HG03066 (cell line): ENCODE results near the gene TAX1BP3.
A peak's percentile ranks its signal among the peaks of the same experiment; 100 is the strongest.

Source experiments
- ATAC-seq: cut with Tn5 transposase; IDR thresholded peaks from one replicate; pipeline ENCODE4 v1.9.1; 2021; ENCODE audit warnings: low read depth; ENCODE audit not compliant: unreplicated experiment

The TAX1BP3 gene

DNA sequence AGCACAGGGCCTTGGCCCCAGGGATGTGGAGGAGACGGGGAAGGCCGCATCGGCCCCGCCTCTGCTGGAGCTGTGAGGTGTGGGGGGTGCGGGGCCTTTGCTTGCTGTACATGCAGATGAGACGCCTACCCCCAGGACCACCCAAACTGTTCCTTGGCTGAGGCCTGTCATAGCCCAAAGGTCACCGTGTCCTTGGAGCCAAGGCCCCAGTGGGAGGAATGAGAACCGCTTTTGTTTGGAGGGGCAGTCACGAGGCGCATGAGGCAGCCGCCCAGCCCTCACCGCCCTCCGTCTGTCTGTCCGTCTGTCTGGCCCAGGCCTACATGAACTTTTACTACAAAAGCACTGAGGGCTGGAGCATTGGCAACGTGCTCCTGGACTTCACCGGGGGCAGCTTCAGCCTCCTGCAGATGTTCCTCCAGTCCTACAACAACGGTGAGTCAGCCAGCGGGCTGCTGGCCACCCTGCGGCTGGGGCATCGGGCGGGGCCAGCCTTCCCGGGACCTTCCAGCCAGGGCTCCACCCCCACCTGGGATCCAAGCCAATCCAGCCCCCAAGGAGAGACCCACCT lies 8.8 kb downstream of the TAX1BP3 start:
- ATAC-seq, result no peak

DNA sequence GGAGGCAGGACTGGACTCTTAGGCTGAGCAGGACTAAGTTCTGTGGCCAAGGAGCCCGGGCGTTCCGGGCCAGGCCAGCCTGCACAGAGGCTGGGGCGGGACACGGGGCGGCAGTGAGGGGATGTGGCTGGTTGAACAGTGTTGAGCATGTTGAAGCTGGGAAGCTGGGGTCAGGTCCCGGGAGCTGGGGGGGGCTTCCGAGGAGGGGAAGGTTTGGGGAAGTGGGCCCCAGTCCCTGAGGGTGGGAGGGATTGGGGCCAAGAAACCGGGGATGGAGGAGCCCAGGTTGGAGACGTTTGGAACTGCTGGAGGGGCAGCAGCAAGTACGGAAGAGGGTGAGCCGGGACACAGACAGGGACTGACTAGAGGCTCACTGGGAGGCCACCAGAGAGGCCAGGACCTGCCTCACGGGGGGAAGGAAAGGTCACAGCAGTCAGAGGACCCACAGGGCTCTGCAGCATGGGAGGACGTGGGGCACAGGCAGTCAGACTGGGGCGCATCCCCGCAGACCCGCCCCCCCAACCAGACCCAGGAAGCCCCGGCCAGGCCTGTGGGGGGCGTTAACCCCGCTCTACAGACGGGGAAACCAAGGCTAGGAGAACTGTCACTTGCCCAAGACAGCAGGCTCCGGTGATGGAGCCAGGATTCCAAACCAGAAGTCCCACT lies 9.5 kb downstream of the TAX1BP3 start:
- ATAC-seq, result no peak

DNA sequence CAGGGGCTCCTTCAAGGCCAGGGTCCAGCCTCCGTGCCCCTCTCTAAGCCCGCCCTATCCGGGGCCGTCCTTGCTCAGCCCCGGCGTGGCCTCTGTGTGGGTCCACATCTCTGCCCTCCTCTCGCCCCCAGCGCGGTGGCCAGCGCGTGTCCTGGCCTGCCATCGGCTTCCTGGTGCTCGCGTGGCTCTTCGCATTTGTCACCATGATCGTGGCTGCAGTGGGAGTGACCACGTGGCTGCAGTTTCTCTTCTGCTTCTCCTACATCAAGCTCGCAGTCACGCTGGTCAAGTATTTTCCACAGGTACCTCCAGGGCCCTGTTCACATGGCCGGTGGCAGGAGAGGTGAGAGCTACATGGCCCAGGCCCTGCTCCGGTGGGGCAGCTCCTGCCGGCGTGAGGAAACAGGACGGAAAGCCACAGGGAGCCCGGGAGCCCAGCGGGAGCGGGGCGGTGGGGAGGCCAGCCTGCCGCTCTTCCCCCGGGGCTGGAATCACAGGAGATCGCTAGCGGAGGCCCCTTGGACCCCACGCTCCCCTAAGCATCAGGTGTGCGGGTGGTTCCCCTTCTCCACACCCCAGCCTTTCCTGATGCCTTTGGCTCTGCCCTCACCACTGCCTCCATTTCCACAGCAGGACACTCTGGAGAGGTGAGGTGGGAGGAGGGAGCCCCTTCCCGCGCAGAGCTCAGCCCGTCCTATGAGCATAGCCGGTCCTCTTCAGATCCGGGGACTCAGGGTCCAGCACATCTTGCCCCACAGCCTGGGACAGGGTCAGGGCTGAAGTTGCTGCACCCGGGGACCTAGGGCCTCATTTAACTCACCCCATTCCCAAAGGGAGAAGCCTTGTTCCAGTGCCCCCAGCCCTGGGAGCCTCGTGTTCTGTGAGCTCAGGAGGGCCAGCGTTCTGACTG lies 10.2 kb downstream of the TAX1BP3 start:
- no peak for ATAC-seq

DNA sequence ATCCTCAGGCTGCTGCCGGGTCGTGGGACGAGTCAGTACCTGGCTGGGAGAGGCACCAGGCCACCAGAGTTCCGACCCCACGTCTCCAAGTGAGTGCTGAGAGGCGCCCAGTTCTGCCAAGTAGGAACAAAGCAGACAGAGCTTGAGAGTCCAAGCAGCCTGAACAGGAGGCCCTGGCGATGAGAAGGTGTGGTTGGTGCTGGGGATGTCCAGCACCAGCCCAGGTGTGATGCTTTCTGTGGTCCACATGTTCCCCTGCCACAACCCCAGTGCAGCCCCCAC lies 10.8 kb downstream of the TAX1BP3 start:
- no peak for ATAC-seq

- ATAC-seq, result no peak
These were observed 11.4 kb downstream of the TAX1BP3 start for GRCh38 chr17:3656755-3657587.

DNA sequence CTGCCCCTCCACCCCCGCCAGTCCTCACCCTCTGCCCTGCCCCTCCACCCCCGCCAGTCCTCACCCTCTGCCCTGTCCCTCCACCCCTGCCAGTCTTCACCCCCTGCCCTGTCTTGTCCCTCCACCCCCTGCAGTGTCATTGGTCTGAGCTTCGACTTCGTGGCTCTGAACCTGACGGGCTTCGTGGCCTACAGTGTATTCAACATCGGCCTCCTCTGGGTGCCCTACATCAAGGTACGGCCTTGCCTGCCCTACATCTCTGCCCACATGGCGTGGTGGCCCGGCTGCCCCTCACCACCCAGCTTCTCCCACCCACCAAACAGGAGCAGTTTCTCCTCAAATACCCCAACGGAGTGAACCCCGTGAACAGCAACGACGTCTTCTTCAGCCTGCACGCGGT lies 12.0 kb downstream of the TAX1BP3 start:
- no peak for ATAC-seq

DNA sequence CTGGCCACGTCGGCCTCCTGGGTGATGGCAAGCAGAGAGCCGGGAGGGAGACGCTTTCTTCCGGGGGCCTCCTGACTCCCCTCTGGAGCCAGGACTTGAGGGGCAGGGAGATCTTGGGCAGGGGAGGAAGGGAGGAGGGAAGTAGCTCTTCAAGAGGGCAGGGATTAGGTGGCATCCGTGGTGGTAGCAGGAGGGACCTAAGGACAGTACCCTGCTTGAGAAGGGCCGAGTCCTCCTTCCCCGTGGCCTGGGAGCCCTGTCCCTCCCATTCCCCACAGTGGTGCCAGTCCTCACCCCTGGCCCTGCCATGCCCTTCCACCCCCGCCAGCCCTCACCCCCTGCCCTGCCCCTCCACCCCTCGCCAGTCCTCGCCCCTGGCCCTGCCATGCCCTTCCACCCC lies 12.6 kb downstream of the TAX1BP3 start:
- ATAC-seq, result no peak

DNA sequence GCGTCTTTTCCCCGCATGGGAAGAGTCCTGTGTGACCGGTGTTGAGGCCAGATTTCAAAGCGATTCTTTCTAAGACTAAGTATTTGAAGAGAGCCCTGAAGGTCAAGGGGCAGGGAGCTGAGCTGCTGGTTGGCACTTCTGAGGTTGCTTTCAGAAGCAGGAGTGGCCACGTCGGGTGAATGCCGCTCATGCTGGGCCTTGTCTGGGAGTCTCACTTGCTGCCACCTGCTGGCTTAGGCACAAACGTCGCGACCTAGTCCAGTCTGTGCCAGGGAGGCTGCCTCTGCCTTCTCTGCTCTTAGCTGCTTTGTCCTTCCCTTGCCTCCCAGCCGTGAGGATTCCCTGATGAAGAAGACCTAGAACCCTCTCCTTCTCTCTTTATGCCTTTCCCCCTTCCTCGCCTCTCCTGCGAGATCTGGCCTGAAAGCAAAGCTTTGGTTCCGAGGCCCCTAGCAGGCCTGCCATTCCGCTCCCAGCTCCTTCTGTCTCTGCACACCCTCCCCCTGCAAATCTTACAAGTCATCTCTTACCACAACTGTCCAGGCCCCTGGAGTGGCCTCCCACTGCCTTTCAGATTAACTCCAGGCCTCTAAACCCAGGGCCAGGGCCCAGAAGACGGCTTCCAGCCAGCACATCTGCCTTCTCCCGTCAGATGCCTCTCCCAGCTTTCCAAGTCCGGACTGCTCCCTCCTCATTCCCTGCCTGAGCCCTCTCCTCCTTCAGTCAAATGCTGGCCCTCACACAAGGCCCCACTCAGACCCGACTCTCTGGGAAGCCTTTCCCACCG lies 20.4 kb downstream of the TAX1BP3 start:
- no peak for ATAC-seq

GRCh38 chr17:3647251-3647650 lies 21.1 kb downstream of the TAX1BP3 start:
- ATAC-seq, result no peak

DNA sequence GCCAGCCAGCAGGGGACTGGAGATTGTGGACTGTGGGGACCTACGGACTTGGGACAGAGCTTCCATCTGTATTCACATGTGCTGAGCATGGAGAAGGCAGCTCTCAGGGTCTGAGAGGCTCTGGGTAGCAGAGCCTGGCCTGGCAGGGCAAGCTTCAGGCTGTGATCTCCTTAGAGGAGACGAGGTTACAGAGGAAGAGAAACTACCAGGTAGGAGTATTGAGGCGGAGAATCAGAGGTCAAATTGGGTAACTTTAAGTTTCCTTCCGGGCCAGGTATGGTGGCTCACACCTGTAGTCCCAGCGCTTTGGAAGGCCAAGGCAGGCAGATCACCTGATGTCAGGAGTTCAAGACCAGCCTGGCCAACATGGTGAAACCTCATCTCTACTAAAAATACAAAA lies 23.1 kb downstream of the TAX1BP3 start:
- no peak for ATAC-seq

GRCh38 chr17:3643889-3644349 lies 24.5 kb downstream of the TAX1BP3 start:
- ATAC-seq, result no peak

- no peak for ATAC-seq
These were observed 26.5 kb downstream of the TAX1BP3 start for GRCh38 chr17:3641717-3642486.

GRCh38 chr17:3641014-3641413 lies 27.4 kb downstream of the TAX1BP3 start:
- ATAC-seq, result no peak

DNA sequence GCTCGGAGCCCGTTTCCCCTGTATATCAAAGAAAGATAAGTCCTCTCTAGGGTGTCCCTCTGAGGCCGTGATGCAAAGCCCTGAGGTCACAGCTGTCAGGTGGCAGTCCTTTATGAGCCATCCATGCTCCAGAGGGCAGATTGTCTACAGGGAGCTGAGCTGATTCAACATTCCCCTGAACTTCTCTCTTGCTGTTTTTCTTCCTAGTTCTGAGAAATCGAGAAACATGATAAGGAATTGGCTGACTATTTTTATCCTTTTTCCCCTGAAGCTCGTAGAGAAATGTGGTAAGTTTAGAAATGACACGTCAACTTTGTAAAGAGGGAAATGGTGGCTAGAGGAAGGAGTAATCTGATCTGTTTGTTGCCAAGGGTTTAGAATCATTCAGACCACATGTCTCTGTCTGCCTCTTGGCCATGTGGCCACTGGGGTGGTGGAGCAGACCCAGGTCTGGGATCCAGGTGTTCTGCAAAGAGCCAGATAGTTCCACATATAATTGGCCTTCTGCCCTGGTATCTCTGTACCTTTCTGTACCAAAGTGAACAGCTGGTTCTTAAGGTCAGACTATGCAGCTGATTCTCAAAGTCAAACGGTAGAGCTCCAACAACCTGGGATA lies 28.3 kb downstream of the TAX1BP3 start:
- no peak for ATAC-seq

DNA sequence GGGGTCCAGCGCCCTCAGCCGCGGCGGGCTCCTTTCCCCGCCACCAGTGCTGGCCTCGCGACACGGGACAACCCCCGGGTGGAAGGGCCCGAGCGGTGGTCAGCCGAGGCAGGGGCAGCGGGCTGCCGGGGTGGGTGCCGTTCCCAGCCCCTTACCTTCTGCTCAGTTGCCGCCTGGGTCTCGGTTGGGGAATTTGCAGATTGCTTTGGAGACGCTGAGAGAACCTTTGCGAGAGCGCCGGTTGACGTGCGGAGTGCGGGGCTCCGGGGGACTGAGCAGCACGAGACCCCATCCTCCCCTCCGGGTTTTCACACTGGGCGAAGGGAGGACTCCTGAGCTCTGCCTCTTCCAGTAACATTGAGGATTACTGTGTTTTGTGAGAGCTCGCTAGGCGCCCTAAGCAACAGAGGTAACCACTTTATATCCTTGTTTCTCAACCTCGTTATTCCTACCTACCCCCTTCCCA lies 31.4 kb downstream of the TAX1BP3 start:
- ATAC-seq, result peak; percentile 7

GRCh38 chr17:3636154-3636907 lies 32.0 kb downstream of the TAX1BP3 start, which contains the start of the genes CTNS and SHPK:
Gene CTNS, plus strand, starts transcription at chr17:3636760. Its CDS starts 3,447 bp downstream, at chr17:3640207.
Gene SHPK, minus strand, starts transcription at chr17:3636250. Its CDS starts 31 bp downstream, at chr17:3636219.
- ATAC-seq, result peak; percentile 90

- ATAC-seq, result no peak
These were observed 32.8 kb downstream of the TAX1BP3 start for GRCh38 chr17:3635474-3636153.
